Measurements from ENCODE around the gene F12. TPM values are rescaled to one million over a fixed set of nuclear protein-coding genes. Genes with fewer than 3 reads are reported as not detected.
A peak's percentile ranks its signal among the peaks of the same experiment; 100 is the strongest.
"Not testable (repeated sequence)": the region's sequence is repeated elsewhere in the genome, so short reads cannot be mapped to it uniquely, and the experiment has no call there.

The F12 gene
- total RNA-seq, 2 donors from 2014 or later = 0.43 TPM; not detected in 1

- H3K9me3 ChIP-seq = no peaks in the 10 kb centered on the region
- peak within 1 kb of the TSS; percentile 95 to 97 for H3K27ac ChIP-seq
- DNase-seq (ENCODE audit: low spot score) = no peak
- H3K36me3 ChIP-seq = no peaks in the 10 kb centered on the region
- H3K4me3 ChIP-seq = peak within 1 kb of the TSS; percentile 74 to 88
- no peak for TF ChIP-seq CTCF (IDR thresholded peaks at IDR 0.05)
- H3K27me3 ChIP-seq = no peaks in the 10 kb centered on the region
- H3K4me1 ChIP-seq = peaks cover 0 to 33% of the 10 kb centered on the region in 2 donors
Observed at GRCh38 chr5:177426566-177427210, 17.3 kb upstream of the F12 start, which contains the start of gene GRK6. Gene GRK6 (plus strand): TSS chr5:177426676. CDS start chr5:177426846, 170 bp downstream.

GRCh38 chr5:177425801-177426565 lies 16.6 kb upstream of the F12 start:
- DNase-seq (ENCODE audit: low spot score) = peak; percentile 100
- TF ChIP-seq CTCF (IDR thresholded peaks at IDR 0.05) = no peak
- H3K4me1 ChIP-seq = peaks cover 0 to 32% of the 10 kb centered on the region in 2 donors
- no peaks in the 10 kb centered on the region for H3K36me3 ChIP-seq
- H3K4me3 ChIP-seq = peak overlapping the region; percentile 51 to 59
- H3K27me3 ChIP-seq = no peaks in the 10 kb centered on the region
- H3K27ac ChIP-seq = peak overlapping the region; percentile 95 to 97
- H3K9me3 ChIP-seq = no peaks in the 10 kb centered on the region

GRCh38 chr5:177425196-177425800 lies 15.9 kb upstream of the F12 start:
- Histone ChIP-seq H3K27ac (peak overlapping the region; percentile 95 to 97), H3K4me1 (peaks cover 0 to 32% of the 10 kb centered on the region in 2 donors), H3K9me3 (no peaks in the 10 kb centered on the region), H3K4me3 (peak overlapping the region; percentile 51 to 59), H3K36me3 (no peaks in the 10 kb centered on the region), H3K27me3 (no peaks in the 10 kb centered on the region)
- TF ChIP-seq CTCF (IDR thresholded peaks at IDR 0.05) = no peak
- no peak for DNase-seq (ENCODE audit: low spot score)

- no peak overlapping the region for H3K27ac ChIP-seq
- no peaks in the 10 kb centered on the region for H3K36me3 ChIP-seq
- no peak for TF ChIP-seq CTCF (IDR thresholded peaks at IDR 0.05)
- H3K4me1 ChIP-seq = peaks cover 0 to 28% of the 10 kb centered on the region in 2 donors
- H3K27me3 ChIP-seq = no peaks in the 10 kb centered on the region
- DNase-seq (ENCODE audit: low spot score) = no peak
- no peaks in the 10 kb centered on the region for H3K9me3 ChIP-seq
- no peak overlapping the region for H3K4me3 ChIP-seq
Observed at GRCh38 chr5:177423671-177424070, 14.3 kb upstream of the F12 start.

GRCh38 chr5:177421062-177421798 lies 11.9 kb upstream of the F12 start:
- TF ChIP-seq CTCF (IDR thresholded peaks at IDR 0.05) = no peak
- no peaks in the 10 kb centered on the region for H3K9me3 ChIP-seq
- no peaks in the 10 kb centered on the region for H3K27me3 ChIP-seq
- H3K27ac ChIP-seq = no peak overlapping the region
- DNase-seq (ENCODE audit: low spot score) = no peak
- no peak overlapping the region for H3K4me3 ChIP-seq
- H3K36me3 ChIP-seq = no peaks in the 10 kb centered on the region
- peaks cover 0 to 9% of the 10 kb centered on the region in 2 donors for H3K4me1 ChIP-seq

- H3K27me3 ChIP-seq; H3K4me3 ChIP-seq; H3K36me3 ChIP-seq; H3K4me1 ChIP-seq; H3K27ac ChIP-seq; DNase-seq (ENCODE audit: low spot score); H3K9me3 ChIP-seq: not testable (repeated sequence)
Observed at GRCh38 chr5:177420472-177420871, 11.1 kb upstream of the F12 start.
